Bone marrow (tissue), 2 donors: ENCODE data around the gene DCLK1.

ENCODE experiments used
- DNase-seq, 2 donors: peaks; one replicate each; lab custom pipeline; 2025; lab: John Stamatoyannopoulos, UW

DCLK1 gene

GRCh38 chr13:36038785-36039555 lies 92.2 kb downstream of the DCLK1 start:
- DNase-seq = no peak

GRCh38 chr13:36033035-36033434 lies 98.1 kb downstream of the DCLK1 start:
- no peak for DNase-seq

- DNase-seq = no peak
Measured at GRCh38 chr13:36031490-36031889, 99.7 kb downstream of the DCLK1 start.

- no peak for DNase-seq
Measured at GRCh38 chr13:36030670-36031331, 100.4 kb downstream of the DCLK1 start.

- no peak for DNase-seq
Measured at GRCh38 chr13:36029166-36029565, 102.0 kb downstream of the DCLK1 start.

- no peak for DNase-seq
Measured at GRCh38 chr13:36028359-36029025, 102.7 kb downstream of the DCLK1 start.

- DNase-seq = no peak
Measured at GRCh38 chr13:36026531-36026930, 104.7 kb downstream of the DCLK1 start.

- no peak for DNase-seq
Measured at GRCh38 chr13:36014763-36015162, 116.4 kb downstream of the DCLK1 start.

GRCh38 chr13:36006894-36007675 lies 124.1 kb downstream of the DCLK1 start:
- no peak for DNase-seq

GRCh38 chr13:36006347-36006746 lies 124.8 kb downstream of the DCLK1 start:
- no peak for DNase-seq

GRCh38 chr13:36001561-36001960 lies 129.6 kb downstream of the DCLK1 start:
- no peak for DNase-seq

GRCh38 chr13:36000028-36000427 lies 131.2 kb downstream of the DCLK1 start:
- no peak for DNase-seq

GRCh38 chr13:35996360-35996759 lies 134.8 kb downstream of the DCLK1 start:
- DNase-seq = no peak

GRCh38 chr13:35995136-35995535 lies 136.0 kb downstream of the DCLK1 start:
- no peak for DNase-seq

- DNase-seq = no peak
Measured at GRCh38 chr13:35994131-35994966, 136.8 kb downstream of the DCLK1 start.

GRCh38 chr13:35993686-35994085 lies 137.5 kb downstream of the DCLK1 start:
- DNase-seq = no peak

GRCh38 chr13:35992964-35993363 lies 138.2 kb downstream of the DCLK1 start:
- no peak for DNase-seq

- DNase-seq = no peak
Measured at GRCh38 chr13:35990196-35990595, 141.0 kb downstream of the DCLK1 start.

GRCh38 chr13:35988648-35989081 lies 142.5 kb downstream of the DCLK1 start:
- DNase-seq = no peak

GRCh38 chr13:35987572-35988513 lies 143.3 kb downstream of the DCLK1 start:
- no peak for DNase-seq
